ENCODE measurements around the gene ACP6. TPM values are rescaled to one million over a fixed set of nuclear protein-coding genes. Genes with fewer than 3 reads are reported as not detected.
A peak's percentile ranks its signal among the peaks of the same experiment; 100 is the strongest.

Gene ACP6
- polyA plus RNA-seq, 2 of the 4 experiments (the other 2 are of a cell fraction): 14.9 to 26.2 TPM

- H3K27ac ChIP-seq: no peak overlapping the region
- no peak for TF ChIP-seq RNF2 (IDR thresholded peaks at IDR 0.05; ENCODE audit: borderline replicate concordance, low read depth)
- no peak for TF ChIP-seq USF2 (IDR thresholded peaks at IDR 0.05)
- no peak for TF ChIP-seq ESRRA (IDR thresholded peaks at IDR 0.05; ENCODE audit: borderline replicate concordance, low read length)
- no peak for TF ChIP-seq MAX (IDR thresholded peaks at IDR 0.05)
- no peak for TF ChIP-seq EHMT2 (IDR thresholded peaks at IDR 0.05; ENCODE audit: low read depth)
- no peak for TF ChIP-seq JUNB (IDR thresholded peaks at IDR 0.05)
- no peak for TF ChIP-seq SREBF2 (IDR thresholded peaks at IDR 0.05)
- no peak for TF ChIP-seq EHF (CRISPR knock-in tag; IDR thresholded peaks at IDR 0.05)
- TF ChIP-seq E2F6 (IDR thresholded peaks at IDR 0.05; ENCODE audit: borderline replicate concordance, low read depth): no peak
- no peak for TF ChIP-seq CHD2 (IDR thresholded peaks at IDR 0.05; ENCODE audit: low read length, partially characterized antibody)
- no peak for TF ChIP-seq BCL3 (IDR thresholded peaks at IDR 0.05)
- TF ChIP-seq FOXS1 (CRISPR knock-in tag; IDR thresholded peaks at IDR 0.05): no peak
- no peak for DNase-seq (ENCODE audit: low read depth in 1 of 2, low spot score in 1 of 2)
- FAIRE-seq: no peak
- H3K9me3 ChIP-seq: no peaks in the 10 kb centered on the region
- WGBS (ENCODE audit: missing lambda C conversion rate): 88% methylated on average over 3 of the region's 3 CpGs
- H3K4me2 ChIP-seq: no peak overlapping the region
- CTCF ChIA-PET: interaction anchor here (1.9 kb wide), 1 partner anchor 37 kb away, joined by 4 read pairs; no protein-coding TSS in a partner anchor
- H3K4me3 ChIP-seq: no peak overlapping the region
- POLR2A ChIA-PET: no interaction called here
- H3K4me1 ChIP-seq: peaks cover 7% of the 10 kb centered on the region; the same call in 2 of the 3 replicates
- ATAC-seq: no peak
These were observed 66.3 kb downstream of the ACP6 start for GRCh38 chr1:147603986-147604385.

GRCh38 chr1:147600119-147601111, 69.9 kb downstream of the ACP6 start:
- ATAC-seq: peak in 1 of 2 experiments; percentile 11; a peak in 3 of 6 replicates
- H3K27ac ChIP-seq: peak overlapping the region; percentile 91 to 97
- TF ChIP-seq JUN (IDR thresholded peaks at IDR 0.05): peak in 1 of 2 experiments; percentile 45; a peak in 1 of 5 replicates
- peak; percentile 50; the same call in 1 of the 2 replicates for TF ChIP-seq POLR2A (IDR thresholded peaks at IDR 0.05; ENCODE audit: low read length)
- TF ChIP-seq RAD21 (conservative IDR thresholded peaks at IDR 0.05 in 1 of 2, IDR thresholded peaks at IDR 0.05 in 1 of 2): peak in 1 of 2 experiments; percentile 63; a peak in 3 of 5 replicates
- TF ChIP-seq BCL3 (IDR thresholded peaks at IDR 0.05): no peak
- no peak for TF ChIP-seq FOSL2 (IDR thresholded peaks at IDR 0.05)
- TF ChIP-seq FOSL2 (CRISPR knock-in tag; IDR thresholded peaks at IDR 0.05): 0 out of 2 replicates have a peak, but pooled peaks have one; percentile 19
- no peak for TF ChIP-seq FOSB (CRISPR knock-in tag; IDR thresholded peaks at IDR 0.05)
- TF ChIP-seq PHF8 (IDR thresholded peaks at IDR 0.05; ENCODE audit: borderline replicate concordance, low read depth): peak; percentile 34; the same call in 1 of the 2 replicates
- TF ChIP-seq CTCF (IDR thresholded peaks at IDR 0.05): peak; percentile 33
- peak; percentile 52 for TF ChIP-seq SMC3 (IDR thresholded peaks at IDR 0.05)
- WGBS (ENCODE audit: missing lambda C conversion rate): 1% methylated on average over 11 of the region's 42 CpGs
- H3K4me1 ChIP-seq: peaks cover 7% of the 10 kb centered on the region; the same call in 2 of the 3 replicates
- peak overlapping the region; percentile 98 for H3K4me3 ChIP-seq
- peak overlapping the region; percentile 79 for H3K4me2 ChIP-seq
- POLR2A ChIA-PET: interaction anchor here (1.0 to 1.9 kb wide), 5 partner anchors 10 to 64 kb away, joined by 4 to 8 read pairs (median 5); partner anchors contain the start of gene BCL9
- DNase-seq (ENCODE audit: low read depth in 1 of 2, low spot score in 1 of 2): peak; percentile 14 to 25
- CTCF ChIA-PET: interaction anchor here (0.6 to 1.9 kb wide), 6 partner anchors 13 to 292 kb away, joined by 3 to 6 read pairs (median 4); no protein-coding TSS in a partner anchor
- no peak for FAIRE-seq
- no peaks in the 10 kb centered on the region for H3K9me3 ChIP-seq
